GM12801 (cell line): ENCODE data around the gene ACCSL.

Experiments
- CTCF ChIP-seq: IDR thresholded peaks from one replicate; pipeline ENCODE4 v1.5.1; 2011; ENCODE audit warnings: control low read depth; ENCODE audit not compliant: insufficient read length; ENCODE audit errors: extremely low read depth

ACCSL gene

GRCh38 chr11:44005063-44005701 lies 42.6 kb upstream of the ACCSL start:
- no peak for TF ChIP-seq CTCF

- no peak for TF ChIP-seq CTCF
Observed at GRCh38 chr11:44005956-44006355, 41.8 kb upstream of the ACCSL start.

- TF ChIP-seq CTCF, result no peak
Observed at GRCh38 chr11:44006917-44007361, 40.8 kb upstream of the ACCSL start.

GRCh38 chr11:44007481-44008087 lies 40.2 kb upstream of the ACCSL start:
- no peak for TF ChIP-seq CTCF

- TF ChIP-seq CTCF, result no peak
Observed at GRCh38 chr11:44008088-44008501, 39.7 kb upstream of the ACCSL start.

GRCh38 chr11:44008698-44009097 lies 39.1 kb upstream of the ACCSL start:
- no peak for TF ChIP-seq CTCF

- no peak for TF ChIP-seq CTCF
Observed at GRCh38 chr11:44010789-44011251, 37.0 kb upstream of the ACCSL start.
